NCI-H2196 treated with DMSO at 0.1 percent for 48 hours (cell line): ENCODE results near the gene CAMKK1.
"Not testable (repeated sequence)": the region's sequence is repeated elsewhere in the genome, so short reads cannot be mapped to it uniquely, and the experiment has no call there.

Experiments used
- DNase-seq: peaks from one replicate; lab custom pipeline; 2025; ENCODE audit not compliant: unreplicated experiment; lab: John Stamatoyannopoulos, UW

Gene CAMKK1

DNA sequence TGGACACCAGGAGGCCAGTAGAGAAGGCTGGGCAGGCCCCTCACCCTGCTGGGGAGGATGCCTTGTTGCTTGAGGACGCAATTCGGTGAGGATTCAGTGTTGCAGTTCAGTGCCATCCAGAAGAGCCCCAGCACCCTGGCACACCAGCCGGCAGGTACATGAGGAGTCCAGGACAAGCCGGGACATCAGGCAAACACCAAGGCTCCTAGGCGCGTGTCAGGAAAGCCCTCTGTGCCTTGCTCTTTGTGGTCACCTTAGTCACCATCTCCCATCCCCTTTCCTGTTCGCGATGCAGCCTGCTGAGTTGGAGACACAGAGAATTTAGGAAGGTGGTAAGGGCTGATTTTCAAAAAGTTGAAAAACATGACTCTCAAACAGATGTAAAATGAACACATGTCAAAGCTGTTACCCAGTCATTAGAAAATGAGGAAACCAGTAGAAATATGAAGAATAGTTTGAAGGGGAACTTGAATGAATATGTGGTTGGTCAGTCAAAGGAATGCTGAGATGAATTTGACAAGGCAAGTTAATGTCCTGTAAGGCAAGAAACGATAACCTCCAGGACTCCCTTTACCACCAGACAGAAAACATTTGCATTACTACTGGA is 44.5 kb downstream of the CAMKK1 start:
- no peak for DNase-seq

DNA sequence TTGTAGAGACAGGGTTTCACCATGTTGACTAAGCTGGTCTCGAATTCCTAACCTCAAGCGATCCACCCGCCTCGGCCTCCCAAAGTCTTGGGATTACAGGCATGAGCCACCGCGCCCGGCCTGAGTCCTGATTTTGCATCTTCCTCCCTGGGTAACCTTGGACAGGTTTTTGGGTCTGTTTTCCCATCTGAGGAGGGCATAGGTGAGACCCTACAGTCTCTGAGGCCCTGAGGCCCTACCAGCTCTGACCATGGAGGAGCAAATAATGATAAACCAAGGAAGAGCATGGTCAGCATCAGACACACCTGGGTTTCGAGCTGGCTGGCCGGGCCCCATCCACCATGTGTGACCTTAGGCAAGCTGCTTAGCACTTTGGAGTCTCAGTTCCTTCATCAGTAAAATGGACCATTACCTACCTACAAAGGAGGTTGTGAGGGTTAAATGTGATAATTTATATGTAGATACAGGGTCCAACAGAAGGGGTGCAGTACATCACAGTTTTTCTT is 45.6 kb downstream of the CAMKK1 start:
- DNase-seq: no peak

DNA sequence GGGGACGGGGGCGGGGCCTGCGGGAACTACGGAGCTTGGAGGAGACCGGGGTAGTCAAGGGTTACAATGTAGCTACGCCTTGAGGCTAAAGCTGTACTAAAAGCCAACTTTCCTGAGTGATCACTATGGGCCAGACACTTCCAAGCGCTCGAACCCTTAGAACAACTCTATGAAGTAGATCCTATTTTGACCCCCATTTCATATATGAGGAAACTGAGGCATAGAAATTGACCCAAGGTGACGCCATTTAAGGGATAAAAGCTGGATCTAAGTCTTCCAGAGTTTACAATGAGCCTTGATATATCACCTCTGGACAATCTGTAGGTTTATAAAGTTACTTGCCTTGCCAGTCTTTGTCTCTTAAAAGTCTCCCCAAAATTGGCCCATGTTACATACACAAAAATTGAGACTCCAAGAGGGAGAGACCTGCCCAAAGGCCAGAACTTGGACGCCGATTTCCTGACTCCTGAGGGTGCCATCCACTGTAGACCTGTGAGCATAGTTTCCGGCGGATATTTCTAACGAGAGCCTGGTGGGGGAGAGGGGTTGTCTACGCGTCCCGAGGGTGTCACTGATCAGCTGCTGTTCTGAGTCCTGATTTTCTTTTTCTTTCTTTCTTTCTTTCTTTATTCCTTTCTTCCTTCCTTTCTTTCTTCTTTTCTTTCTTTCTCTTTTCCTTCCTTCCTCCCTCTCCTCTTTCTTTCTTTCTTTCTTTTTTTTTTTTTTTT is 46.3 kb downstream of the CAMKK1 start:
- DNase-seq: no peak

DNA sequence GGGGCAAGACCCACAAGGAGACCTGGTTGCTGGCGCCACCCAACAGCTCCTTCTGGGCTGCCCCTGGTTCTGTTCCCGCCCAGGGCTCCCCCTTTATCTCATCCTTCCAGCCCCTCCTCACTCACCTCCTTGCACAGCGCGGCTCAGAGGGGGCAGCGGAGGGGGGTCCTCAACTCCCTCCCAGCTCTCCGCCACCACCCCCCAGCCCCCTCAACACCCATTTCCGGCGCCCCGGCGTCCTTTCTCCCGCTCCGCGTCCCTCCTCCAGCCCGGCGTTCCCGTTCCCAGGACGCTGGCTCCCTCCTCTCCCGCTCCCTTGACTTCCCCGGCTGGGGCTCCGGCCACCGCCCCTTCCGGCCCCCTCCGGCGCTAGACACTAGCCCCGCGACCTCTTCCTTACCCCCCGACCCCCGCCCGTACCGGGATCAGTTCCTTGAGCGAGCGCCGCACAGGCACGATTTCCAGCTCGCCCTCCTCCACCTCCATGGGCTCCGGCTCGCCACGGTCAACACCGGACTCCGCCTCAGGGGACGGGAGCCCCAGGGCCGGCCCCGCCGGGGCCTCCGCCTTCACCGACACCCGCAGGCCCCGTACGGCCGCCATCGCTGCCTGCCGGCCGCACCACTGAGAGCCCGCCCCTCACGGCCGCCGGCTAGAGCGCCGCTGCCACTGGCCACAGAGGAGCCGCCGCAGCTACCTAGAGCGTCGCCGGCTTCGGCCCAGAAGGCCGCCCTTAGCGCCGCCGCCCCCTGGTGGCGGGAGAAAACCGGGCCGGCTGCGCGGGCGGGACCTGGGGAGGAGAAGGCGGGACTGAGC is 47.0 kb downstream of the CAMKK1 start, which contains the start of gene NCBP3:
NCBP3 (minus strand) TSS at position 626 of the 816 bp plus-strand sequence; CDS start at position 603, 23 bp downstream.
- peak; percentile 48 for DNase-seq

DNA sequence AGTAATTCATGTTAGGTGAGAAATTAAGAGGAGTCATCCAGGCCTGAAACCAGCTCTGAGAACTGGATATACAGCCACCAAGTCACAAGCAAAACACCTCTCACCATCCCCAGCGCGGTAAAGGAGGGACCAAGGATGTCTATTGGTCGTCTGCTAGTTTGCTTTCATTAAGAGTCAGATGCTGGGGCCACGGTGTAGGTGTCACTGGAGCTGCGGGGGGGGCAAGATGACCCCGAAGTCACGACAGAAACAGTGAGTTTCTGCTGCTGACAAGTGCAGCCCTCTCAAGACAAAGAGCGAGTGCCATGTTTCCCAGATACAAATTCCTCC is 47.6 kb downstream of the CAMKK1 start:
- no peak for DNase-seq

DNA sequence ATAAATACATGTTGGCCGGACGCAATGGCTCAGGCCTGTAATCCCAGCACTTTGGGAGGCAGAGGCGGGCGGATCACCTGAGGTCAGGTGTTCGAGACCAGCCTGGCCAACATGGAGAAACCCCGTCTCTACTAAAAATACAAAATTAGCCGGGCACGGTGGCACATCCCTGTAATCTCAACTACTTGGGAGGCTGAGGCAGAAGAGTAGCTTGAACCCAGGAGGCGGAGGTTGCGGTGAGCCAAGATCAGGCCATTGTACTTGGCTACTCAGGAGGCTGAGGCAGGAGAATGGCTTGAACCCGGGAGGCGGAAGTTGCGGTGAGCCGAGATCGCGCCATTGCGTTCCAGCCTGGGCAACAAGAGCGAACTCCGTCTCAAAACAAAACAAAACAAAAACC is 48.3 kb downstream of the CAMKK1 start:
- not testable (repeated sequence) for DNase-seq

DNA sequence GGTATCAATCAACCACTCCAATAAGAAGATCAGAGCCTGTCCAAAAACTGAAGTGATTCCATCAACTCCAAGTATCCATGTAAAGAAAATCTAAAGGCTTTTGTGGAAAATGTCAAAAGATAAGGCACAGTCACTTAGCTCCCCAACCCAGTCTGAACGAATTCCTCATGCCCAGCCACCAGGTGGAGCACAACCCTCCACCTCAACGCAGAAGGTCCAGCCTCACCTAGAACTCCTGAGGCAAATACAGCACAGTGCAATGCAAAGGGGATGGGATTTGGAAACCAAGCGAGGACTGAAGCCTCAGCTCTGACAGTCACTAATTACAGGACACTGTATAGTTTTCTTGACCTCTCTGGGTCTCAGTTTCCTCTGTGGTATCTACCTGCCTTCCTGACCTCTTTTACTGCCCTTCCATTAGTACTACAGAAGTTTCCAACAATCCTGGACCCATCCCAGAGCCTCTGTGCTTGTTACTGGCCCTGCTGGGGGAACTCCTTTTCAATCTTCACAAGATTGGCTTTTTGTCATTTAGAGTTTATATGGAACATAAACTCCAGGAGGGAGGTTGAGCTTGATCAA is 48.8 kb downstream of the CAMKK1 start:
- no peak for DNase-seq

DNA sequence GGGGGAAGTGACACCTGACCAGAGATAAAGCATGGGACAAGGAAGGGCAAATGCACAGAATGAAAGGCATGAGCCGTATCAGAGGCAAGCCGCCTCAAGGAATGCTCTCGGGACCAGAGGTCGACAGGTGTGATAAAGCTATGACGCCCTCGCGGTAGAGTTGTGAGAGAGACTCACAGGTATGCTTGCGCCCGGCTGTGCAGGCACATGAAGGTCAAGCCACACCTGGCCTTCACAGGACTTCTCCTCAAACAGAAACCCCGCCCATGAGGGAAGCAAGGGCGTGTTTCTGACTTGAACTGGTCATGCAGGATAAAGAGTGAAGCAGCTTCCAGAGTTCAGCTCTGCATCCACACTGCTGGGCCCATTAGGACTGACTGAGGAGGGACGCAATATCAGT is 54.6 kb downstream of the CAMKK1 start:
- DNase-seq: no peak

DNA sequence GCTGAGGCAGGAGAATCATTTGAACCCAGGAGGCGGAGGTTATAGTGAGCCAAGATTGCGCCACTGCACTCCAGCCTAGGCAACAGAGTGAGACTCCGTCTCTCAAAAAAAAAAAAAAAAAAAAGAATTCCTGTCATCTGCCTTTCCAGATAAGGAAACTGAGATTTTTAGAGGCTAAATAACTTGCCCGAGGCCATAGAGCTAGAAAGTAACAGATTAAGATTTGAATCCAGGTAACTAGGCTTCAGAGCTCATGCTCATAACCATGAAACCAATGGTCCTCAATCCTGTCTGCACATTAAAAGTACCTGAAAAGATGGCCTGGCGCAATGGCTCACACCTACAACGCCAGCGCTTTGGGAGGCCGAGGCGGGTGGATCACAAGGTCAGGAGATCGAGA is 56.3 kb downstream of the CAMKK1 start:
- no peak for DNase-seq

DNA sequence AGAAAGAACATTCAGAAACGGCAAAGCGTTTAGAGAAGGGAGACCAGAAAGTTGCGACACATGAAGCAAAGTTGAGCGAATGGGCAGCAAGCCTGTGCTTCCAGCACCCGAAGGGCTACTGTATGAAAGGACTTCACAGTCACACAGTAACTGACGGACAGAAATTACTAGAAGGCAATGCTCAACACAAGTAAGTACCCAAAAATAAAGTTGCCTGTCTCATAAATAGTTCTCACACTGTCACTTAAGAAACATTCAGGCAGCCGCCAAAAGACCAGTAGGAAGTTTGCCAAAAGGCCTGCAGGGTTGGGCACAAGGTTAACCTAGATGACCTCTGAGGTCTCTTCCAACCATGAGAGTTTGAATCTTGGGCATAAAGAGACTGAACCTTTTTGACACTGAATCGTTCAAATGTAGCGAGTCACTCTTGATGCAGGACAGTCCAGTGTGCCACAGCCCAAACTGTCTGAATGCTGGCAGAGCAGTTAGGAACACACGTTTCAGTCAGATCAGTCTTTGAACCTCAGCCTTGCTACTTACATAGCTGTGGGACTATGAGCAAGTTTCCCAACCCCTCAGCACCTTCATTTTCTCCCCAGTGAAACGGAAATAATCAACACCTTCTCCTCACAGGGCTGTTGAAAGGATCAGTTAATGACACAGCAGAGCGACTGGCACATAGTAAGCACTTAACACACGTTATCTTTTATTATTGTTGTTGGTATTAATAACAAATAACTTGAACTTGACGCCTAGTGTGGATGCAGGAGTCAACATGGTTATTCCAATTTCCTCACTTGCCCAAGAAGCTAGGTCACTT is 57.2 kb downstream of the CAMKK1 start:
- no peak for DNase-seq

DNA sequence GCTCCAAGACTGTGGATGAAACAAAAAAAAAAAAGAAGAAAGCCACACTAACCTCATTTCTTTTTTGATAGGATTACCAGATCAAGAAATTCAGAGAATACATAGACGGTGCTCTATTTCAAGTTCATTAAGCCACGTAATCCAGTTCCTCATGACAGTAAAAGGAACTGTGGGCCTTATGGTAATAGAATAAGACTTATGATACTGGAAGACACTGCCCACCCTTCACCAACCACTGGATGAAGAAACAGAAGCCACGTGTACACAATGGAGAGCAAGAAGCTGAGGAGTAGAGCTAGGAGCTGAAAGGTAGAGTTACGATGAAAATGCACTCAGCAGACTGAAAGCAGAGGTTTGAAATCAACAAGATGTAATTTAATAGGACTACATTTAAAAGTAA is 58.0 kb downstream of the CAMKK1 start:
- DNase-seq: no peak

DNA sequence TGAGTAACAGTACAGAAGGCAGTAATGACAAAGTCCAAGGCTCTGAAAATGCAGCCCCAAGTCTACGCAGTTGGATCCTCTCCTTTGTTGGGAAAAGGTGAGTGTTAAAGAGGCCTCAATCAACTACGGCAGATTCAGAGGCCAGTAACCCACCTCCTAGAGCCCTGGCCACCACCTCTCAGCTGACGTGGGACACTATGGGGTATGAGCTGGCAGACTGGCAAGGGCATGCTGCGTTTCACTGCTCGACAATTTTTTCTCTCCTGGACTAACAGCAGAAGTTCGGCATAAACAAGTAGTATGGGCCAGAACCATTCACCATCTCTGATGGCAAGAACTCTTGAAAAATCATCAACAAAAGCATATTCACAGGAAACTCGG is 64.0 kb downstream of the CAMKK1 start:
- no peak for DNase-seq

DNA sequence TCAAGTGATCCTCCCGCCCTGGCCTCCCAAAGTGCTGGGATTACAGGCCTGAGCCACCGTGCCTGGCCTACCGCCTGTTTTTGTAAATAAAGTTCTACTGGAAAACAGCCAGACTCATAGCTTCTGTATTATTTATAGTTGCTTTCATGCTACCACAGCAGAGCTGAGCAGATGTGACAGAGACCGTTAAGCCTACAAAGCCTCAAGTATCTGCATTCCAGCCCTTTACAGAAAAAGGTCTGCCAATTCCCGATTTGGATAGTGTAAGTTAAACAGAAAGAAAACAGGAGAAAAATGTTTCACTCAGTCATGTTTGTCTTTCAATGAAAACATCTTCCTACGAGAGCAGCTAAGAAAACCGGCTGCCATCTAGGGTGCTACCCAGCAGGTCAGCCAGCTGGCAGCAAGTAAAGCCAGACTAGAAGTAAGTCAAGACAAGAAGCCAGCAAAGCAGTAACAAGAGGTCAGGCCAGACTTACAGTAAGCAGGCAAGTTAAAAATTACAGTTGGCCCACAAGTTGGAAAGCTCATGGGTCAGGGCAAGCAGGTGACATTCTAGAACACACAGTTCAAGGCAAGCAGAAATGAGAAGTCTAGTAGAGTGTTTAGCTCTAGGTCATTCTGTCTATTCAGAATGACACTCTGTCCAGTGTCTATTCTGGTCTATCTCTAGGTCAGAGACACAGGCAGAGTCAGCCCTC is 64.6 kb downstream of the CAMKK1 start:
- DNase-seq: no peak

DNA sequence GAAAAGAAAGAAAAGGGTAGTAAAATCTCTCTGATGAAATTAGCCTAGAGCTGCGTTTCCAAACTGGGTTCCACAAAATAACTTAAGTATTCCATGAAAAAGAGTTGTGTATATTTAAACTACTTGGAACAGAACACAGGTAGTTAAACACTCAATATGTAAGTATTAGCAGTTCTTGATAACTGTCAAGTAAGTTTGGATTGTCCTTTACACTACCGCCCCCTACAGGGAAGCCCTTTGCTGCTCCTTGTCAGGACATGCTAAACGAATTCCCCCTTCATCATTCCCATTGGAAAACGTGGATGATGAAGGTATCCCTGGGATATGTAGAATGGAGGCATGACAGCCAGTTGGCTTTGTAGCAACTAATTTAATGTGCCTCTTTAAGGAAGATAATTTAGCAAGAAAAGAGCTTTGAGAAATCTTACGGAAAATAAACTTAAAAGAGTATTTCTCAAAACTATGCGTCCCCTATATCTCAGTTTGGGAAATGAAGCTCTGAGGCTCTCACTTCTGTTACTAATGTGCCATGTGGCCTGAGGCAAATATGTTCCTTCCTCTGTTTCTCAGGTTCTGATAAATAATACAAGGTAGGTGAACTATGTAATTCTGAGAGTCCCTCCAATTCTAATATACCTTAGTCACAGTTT is 65.6 kb downstream of the CAMKK1 start:
- no peak for DNase-seq

DNA sequence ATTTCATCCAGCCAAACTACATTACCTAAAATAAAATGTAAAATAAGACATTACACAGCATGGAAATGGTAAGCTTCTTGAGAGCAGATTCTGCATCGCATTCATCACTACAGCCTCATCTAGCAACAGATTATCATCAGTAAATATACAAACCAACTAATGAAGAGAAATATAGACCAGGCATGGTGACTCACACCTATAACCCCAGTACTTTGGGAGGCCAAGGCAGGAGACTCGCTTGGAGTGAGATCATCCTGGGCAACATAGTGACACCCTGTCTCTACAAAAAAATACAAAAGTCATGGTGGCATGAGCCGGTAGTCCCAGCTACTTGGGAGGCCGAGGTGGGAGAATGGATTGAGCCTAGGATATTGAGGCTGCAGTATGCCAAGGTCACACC is 66.7 kb downstream of the CAMKK1 start:
- no peak for DNase-seq

DNA sequence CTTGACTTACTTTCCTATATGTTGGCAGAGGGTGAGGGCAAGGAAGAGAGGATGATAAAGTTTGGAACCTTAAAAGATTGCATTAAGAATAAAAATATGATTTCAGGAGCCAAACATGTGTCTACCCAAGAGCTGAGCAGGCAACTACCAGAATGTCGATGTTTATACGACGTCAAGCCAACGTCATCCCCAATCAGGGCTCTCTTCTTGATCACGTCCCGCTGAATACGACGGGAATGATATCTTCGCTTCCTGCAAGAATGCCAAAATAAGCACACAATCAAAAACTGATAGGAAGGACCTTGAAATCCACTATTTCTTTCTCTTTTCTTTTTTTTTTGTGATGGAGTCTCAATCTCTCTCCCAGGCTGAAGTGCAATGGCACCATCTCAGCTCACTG is 71.8 kb downstream of the CAMKK1 start:
- no peak for DNase-seq

DNA sequence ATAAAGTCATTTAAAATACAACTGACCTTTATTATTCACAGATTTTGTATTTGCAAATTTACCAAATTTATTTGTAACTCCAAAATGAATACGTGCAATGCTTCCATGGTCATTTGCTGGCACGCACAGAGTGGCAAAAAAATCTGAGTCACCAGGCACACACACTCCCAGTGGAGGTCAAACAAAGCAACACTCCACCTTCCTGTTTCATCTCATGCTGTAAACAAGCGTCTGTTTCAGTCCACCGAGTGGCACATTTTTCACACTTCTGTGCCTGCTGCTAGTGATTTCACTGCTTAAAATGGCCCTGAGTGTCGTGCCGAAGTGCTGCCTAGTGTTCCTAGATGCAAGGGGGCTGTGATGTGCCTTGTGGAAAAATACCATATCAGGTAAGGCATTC is 74.1 kb downstream of the CAMKK1 start:
- no peak for DNase-seq

DNA sequence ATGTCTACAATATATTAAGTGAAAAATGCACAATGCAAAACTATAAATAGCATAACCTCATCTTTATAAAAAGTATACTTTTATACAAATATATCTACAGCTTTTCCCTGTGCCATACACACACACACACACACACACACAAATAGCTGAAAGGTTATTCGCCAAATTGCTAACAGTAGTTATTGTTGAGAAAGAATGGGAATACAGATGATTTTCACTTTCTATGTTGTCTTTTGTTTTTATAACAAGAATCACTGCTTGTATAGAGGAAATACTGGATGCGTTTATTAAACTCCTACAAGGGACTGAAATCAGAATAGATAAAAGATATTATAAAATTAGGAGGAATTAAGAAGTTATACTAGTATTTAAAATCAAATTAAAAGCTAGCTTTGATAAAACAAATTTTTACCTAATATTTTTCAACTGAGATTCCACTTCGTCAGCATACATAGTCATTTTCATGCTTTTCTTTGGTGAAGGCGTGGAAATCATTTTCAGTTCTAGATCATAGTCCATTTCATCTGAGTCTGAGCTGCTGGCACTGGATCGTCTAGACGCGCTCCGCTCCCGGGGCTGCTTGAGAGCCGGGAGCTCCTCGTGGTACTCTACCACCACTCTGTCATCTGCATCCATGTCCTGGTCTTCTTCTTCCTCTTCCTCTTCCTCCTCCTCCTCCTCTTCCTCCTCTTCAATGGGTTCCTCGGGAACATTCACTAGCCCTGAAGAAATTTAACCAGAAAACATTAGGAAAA is 74.8 kb downstream of the CAMKK1 start:
- no peak for DNase-seq

DNA sequence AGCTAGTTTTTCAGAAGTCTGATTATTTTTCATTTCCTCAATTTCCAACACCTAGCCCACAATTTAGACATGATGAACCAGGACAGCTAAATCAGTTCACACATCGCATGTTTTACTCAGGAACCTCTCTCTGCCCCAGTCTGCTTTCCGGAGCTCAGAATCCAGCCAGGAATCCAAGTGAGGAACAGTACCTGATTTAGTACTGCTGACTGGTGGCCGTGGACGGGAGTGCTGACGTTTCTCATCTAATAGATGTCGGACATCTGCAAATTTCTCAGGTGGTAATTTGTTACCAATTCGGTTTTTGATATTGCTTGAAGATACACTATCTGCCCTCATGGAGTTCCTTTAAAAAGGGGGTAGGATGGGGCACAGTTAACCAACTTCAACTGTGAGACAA is 76.9 kb downstream of the CAMKK1 start:
- no peak for DNase-seq
